Measurements from ENCODE around the gene SNRNP27.

DNA sequence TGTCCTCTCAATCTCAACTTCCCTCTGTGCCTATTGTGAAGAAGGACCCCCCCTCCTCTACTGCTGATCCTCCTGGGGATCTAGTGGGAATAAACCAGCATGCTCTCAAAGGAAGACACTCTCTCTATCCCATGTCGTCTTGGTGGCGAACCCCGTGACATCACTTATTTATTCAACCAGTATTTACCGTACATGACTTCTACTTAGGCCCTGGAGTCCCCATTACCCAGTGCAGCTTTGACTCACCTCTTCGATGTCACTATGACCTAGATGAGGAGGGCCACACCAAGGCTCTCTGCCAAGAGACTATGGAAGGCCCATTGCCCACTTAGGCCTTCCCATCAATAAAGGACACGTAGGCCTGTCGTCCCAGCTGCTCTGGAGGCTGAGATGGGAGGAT lies 51.0 kb downstream of the SNRNP27 start:
- TF ChIP-seq, protein P1, sequence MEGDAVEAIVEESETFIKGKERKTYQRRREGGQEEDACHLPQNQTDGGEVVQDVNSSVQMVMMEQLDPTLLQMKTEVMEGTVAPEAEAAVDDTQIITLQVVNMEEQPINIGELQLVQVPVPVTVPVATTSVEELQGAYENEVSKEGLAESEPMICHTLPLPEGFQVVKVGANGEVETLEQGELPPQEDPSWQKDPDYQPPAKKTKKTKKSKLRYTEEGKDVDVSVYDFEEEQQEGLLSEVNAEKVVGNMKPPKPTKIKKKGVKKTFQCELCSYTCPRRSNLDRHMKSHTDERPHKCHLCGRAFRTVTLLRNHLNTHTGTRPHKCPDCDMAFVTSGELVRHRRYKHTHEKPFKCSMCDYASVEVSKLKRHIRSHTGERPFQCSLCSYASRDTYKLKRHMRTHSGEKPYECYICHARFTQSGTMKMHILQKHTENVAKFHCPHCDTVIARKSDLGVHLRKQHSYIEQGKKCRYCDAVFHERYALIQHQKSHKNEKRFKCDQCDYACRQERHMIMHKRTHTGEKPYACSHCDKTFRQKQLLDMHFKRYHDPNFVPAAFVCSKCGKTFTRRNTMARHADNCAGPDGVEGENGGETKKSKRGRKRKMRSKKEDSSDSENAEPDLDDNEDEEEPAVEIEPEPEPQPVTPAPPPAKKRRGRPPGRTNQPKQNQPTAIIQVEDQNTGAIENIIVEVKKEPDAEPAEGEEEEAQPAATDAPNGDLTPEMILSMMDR (IDR thresholded peaks at IDR 0.05) = no peak
- no peak for TF ChIP-seq POLR2AphosphoS5 (IDR thresholded peaks at IDR 0.05)
- no peak for TF ChIP-seq POLR2A (IDR thresholded peaks at IDR 0.05)
- no peak for TF ChIP-seq EP300 (IDR thresholded peaks at IDR 0.05)

Measured in stomach (tissue), 4 donors.